Ishikawa (cell line): ENCODE measurements around the gene JADE1.

Experiments used
- CEBPB ChIP-seq: IDR thresholded peaks from 2 replicates; pipeline ENCODE4 v1.6.1; 2012
- CREB1 ChIP-seq: IDR thresholded peaks from 2 replicates; pipeline ENCODE4 v1.6.1; 2012; ENCODE audit warnings: low read depth
- EGR1 ChIP-seq: IDR thresholded peaks from 2 replicates; pipeline ENCODE4 v1.6.1; 2012
- EP300 ChIP-seq: IDR thresholded peaks from 2 replicates; pipeline ENCODE4 v1.6.1; 2012; ENCODE audit warnings: borderline replicate concordance
- FOXM1 ChIP-seq: IDR thresholded peaks from 2 replicates; pipeline ENCODE4 v1.6.1; 2012; ENCODE audit warnings: low read depth, borderline replicate concordance
- MAX ChIP-seq: IDR thresholded peaks from 2 replicates; pipeline ENCODE4 v1.6.1; 2012
- NFIC ChIP-seq: IDR thresholded peaks from 2 replicates; pipeline ENCODE4 v1.6.1; 2012
- RAD21 ChIP-seq: IDR thresholded peaks from 2 replicates; pipeline ENCODE4 v1.6.1; 2012; ENCODE audit warnings: low read depth
- REST ChIP-seq: IDR thresholded peaks from 2 replicates; pipeline ENCODE4 v1.6.1; 2012; ENCODE audit warnings: low read depth, mild to moderate bottlenecking
- TAF1 ChIP-seq: IDR thresholded peaks from 2 replicates; pipeline ENCODE4 v1.6.1; 2012; ENCODE audit warnings: low read depth, mild to moderate bottlenecking
- TCF12 ChIP-seq: IDR thresholded peaks from 2 replicates; pipeline ENCODE4 v1.6.1; 2012; ENCODE audit warnings: low read depth
- TEAD4 ChIP-seq: IDR thresholded peaks from 2 replicates; pipeline ENCODE4 v1.6.1; 2012
- YY1 ChIP-seq: IDR thresholded peaks from 2 replicates; pipeline ENCODE4 v1.6.1; 2012; ENCODE audit warnings: low read depth
- ZBTB7A ChIP-seq: IDR thresholded peaks from 2 replicates; pipeline ENCODE4 v1.6.1; 2012; ENCODE audit warnings: low read depth
- TF ChIP-seq, protein P1 (sequence below): IDR thresholded peaks from 2 replicates; pipeline ENCODE4 v1.6.1; 2012

JADE1 gene

DNA sequence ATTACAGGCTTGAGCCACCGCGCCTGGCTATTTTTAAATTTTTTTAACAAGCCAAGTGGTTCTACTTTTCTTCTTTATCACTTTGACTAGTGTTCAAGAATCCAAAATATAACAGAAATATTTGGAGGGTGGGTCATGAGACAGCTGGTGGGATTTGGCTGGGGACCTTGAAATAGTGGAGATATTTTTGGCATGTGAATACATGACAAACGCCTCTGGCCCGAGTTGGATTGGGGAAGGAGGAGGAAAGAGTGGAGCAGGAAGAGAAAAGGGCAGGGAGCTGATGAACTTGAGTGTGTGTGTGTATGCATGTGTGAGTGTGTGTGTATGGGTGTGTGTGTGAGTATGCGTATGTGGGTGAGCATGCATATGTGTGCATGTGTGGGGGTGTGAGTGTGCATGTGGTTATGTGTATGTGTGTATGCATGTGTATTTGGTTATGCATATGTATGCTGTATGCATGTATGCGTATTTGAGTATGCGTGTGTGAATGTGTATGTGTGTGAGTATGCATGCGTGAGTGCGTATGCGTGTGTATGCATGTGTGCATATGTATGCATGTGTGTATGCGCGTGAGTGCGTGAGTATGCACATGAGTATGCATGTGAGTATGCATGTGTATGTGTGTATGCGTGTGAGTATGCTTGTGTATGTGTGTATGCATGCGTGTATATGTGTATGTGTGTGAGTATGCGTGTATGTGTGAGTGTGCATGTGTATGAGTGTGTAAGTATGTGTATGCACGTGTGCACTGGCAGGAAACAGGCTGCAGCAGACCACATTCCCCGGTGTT is 49.6 kb downstream of the JADE1 start:
- TF ChIP-seq CREB1 (no peak), TEAD4 (no peak), EGR1 (no peak), MAX (no peak), REST (no peak), YY1 (no peak), TAF1 (no peak), EP300 (no peak), ZBTB7A (no peak), CEBPB (no peak)

- TF ChIP-seq, protein P1, sequence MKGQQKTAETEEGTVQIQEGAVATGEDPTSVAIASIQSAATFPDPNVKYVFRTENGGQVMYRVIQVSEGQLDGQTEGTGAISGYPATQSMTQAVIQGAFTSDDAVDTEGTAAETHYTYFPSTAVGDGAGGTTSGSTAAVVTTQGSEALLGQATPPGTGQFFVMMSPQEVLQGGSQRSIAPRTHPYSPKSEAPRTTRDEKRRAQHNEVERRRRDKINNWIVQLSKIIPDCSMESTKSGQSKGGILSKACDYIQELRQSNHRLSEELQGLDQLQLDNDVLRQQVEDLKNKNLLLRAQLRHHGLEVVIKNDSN, result no peak
- no peak for TF ChIP-seq CEBPB
- TF ChIP-seq TAF1, result no peak
- TF ChIP-seq CREB1, result no peak
- TF ChIP-seq YY1, result no peak
- TF ChIP-seq TCF12, result no peak
- TF ChIP-seq MAX, result no peak
- no peak for TF ChIP-seq FOXM1
- TF ChIP-seq RAD21, result no peak
- no peak for TF ChIP-seq TEAD4
- TF ChIP-seq EGR1, result no peak
- no peak for TF ChIP-seq EP300
- TF ChIP-seq NFIC, result no peak
These were observed 50.6 kb downstream of the JADE1 start for GRCh38 chr4:128859887-128860677.

GRCh38 chr4:128861856-128862518 is 52.5 kb downstream of the JADE1 start:
- TF ChIP-seq MAX (no peak), YY1 (no peak)

- no peak for TF ChIP-seq YY1
- TF ChIP-seq EGR1, result no peak
- no peak for TF ChIP-seq FOXM1
- TF ChIP-seq TCF12, result no peak
- no peak for TF ChIP-seq ZBTB7A
- no peak for TF ChIP-seq TAF1
- TF ChIP-seq, protein P1, result no peak
- no peak for TF ChIP-seq EP300
- no peak for TF ChIP-seq CEBPB
- no peak for TF ChIP-seq REST
These were observed 53.3 kb downstream of the JADE1 start for GRCh38 chr4:128862608-128863311.
